Measurements from ENCODE around the gene TNIP2. TPM values are rescaled to one million over a fixed set of nuclear protein-coding genes. Genes with fewer than 3 reads are reported as not detected.

The TNIP2 gene
- total RNA-seq, 1 experiment from 2014 or later = 31.9 TPM

GRCh38 chr4:2725380-2725779, 30.8 kb downstream of the TNIP2 start:
- no TSS peak for BruUV-seq (replicated peaks)
- no peak for DNase-seq (ENCODE audit: low spot score)
- POLR2A ChIA-PET (ENCODE audit: low non-redundant PET) = no interaction called here
- H3K27me3 ChIP-seq (replicated peaks; ENCODE audit: insufficient read depth, low read depth, low read length, poor library complexity) = no peaks in the 10 kb centered on the region
- TF ChIP-seq CTCF (conservative IDR thresholded peaks at IDR 0.05; ENCODE audit: low read depth, low read length) = no peak
- TF ChIP-seq EZH2 (IDR thresholded peaks at IDR 0.05; ENCODE audit: borderline replicate concordance, low read depth, low read length, poor library complexity, severe bottlenecking) = no peak
- H3K4me3 ChIP-seq (ENCODE audit: low read depth, low read length, poor library complexity, severe bottlenecking) = no peak overlapping the region
- peaks cover 4% of the 10 kb centered on the region for H3K36me3 ChIP-seq (ENCODE audit: insufficient read depth, low read length, poor library complexity, severe bottlenecking)
- CTCF ChIA-PET = no interaction called here
- intact Hi-C loops (cut with micrococcal nuclease; ENCODE audit: unreplicated experiment) = no loop called here
- no peaks in the 10 kb centered on the region for H3K9me3 ChIP-seq (ENCODE audit: low read depth, low read length, poor library complexity, severe bottlenecking)
- H3K27ac ChIP-seq (ENCODE audit: low read depth, low read length, poor library complexity, severe bottlenecking) = no peak overlapping the region
- no peaks in the 10 kb centered on the region for H3K4me1 ChIP-seq (ENCODE audit: insufficient read depth, low read length, poor library complexity, severe bottlenecking)

- Histone ChIP-seq H3K36me3 (ENCODE audit: insufficient read depth, low read length, poor library complexity, severe bottlenecking) (peaks cover 12% of the 10 kb centered on the region), H3K4me1 (ENCODE audit: insufficient read depth, low read length, poor library complexity, severe bottlenecking) (no peaks in the 10 kb centered on the region), H3K4me3 (ENCODE audit: low read depth, low read length, poor library complexity, severe bottlenecking) (no peak overlapping the region), H3K9me3 (ENCODE audit: low read depth, low read length, poor library complexity, severe bottlenecking) (no peaks in the 10 kb centered on the region), H3K27ac (ENCODE audit: low read depth, low read length, poor library complexity, severe bottlenecking) (no peak overlapping the region), H3K27me3 (replicated peaks; ENCODE audit: insufficient read depth, low read depth, low read length, poor library complexity) (no peaks in the 10 kb centered on the region)
- intact Hi-C loops (cut with micrococcal nuclease; ENCODE audit: unreplicated experiment) = no loop called here
- CTCF ChIA-PET = no interaction called here
- no peak for DNase-seq (ENCODE audit: low spot score)
- POLR2A ChIA-PET (ENCODE audit: low non-redundant PET) = no interaction called here
- no TSS peak for BruUV-seq (replicated peaks)
- TF ChIP-seq CTCF (conservative IDR thresholded peaks at IDR 0.05; ENCODE audit: low read depth, low read length) (no peak), EZH2 (IDR thresholded peaks at IDR 0.05; ENCODE audit: borderline replicate concordance, low read depth, low read length, poor library complexity, severe bottlenecking) (no peak)
These were observed 32.4 kb downstream of the TNIP2 start for GRCh38 chr4:2723751-2724150.

- Histone ChIP-seq H3K4me1 (ENCODE audit: insufficient read depth, low read length, poor library complexity, severe bottlenecking) (no peaks in the 10 kb centered on the region), H3K4me3 (ENCODE audit: low read depth, low read length, poor library complexity, severe bottlenecking) (no peak overlapping the region), H3K27me3 (replicated peaks; ENCODE audit: insufficient read depth, low read depth, low read length, poor library complexity) (no peaks in the 10 kb centered on the region), H3K9me3 (ENCODE audit: low read depth, low read length, poor library complexity, severe bottlenecking) (no peaks in the 10 kb centered on the region), H3K36me3 (ENCODE audit: insufficient read depth, low read length, poor library complexity, severe bottlenecking) (peaks cover 27% of the 10 kb centered on the region), H3K27ac (ENCODE audit: low read depth, low read length, poor library complexity, severe bottlenecking) (no peak overlapping the region)
- no peak for DNase-seq (ENCODE audit: low spot score)
- BruUV-seq (replicated peaks) = no TSS peak
- CTCF ChIA-PET = no interaction called here
- POLR2A ChIA-PET (ENCODE audit: low non-redundant PET) = no interaction called here
- intact Hi-C loops (cut with micrococcal nuclease; ENCODE audit: unreplicated experiment) = no loop called here
- TF ChIP-seq EZH2 (IDR thresholded peaks at IDR 0.05; ENCODE audit: borderline replicate concordance, low read depth, low read length, poor library complexity, severe bottlenecking) (no peak), CTCF (conservative IDR thresholded peaks at IDR 0.05; ENCODE audit: low read depth, low read length) (no peak)
These were observed 34.1 kb downstream of the TNIP2 start for GRCh38 chr4:2722033-2722432.

Measured in A673 (cell line).